ENCODE data around the gene ZNF3.

ZNF3 gene

DNA sequence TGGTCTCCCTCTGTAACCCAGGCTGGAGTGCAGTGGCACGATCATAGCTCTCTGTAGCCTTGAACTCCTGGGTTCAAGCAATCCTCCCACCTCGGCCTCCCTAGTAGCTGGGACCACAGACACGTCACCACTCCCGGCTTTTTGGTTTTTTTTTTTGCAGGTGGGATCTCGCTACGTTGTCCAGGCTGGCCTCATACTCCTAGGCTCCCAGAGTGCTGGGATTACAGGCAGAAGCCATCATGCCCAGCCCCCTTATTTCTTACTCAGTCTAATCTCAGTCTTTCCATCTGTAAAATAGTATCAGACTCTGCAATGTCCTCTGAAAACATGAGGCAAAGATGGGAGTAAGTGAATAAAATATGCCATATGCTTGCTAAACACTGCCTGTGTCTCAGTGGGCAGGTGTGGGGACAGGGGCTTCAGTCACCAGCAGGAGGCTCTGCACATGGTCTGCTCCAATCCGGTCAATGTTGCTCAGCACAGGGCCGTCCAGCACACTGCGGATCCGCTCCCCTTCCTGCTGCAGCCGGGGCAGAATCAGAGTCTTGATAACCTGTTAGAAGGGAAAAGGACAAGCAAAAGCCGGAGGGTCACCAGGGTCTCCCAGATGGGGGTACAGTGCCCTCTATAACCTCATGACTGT lies 28.1 kb upstream of the ZNF3 start:
- DNase-seq (ENCODE audit: low read depth in 2 of 3, low spot score in 2 of 3), result no peak

DNA sequence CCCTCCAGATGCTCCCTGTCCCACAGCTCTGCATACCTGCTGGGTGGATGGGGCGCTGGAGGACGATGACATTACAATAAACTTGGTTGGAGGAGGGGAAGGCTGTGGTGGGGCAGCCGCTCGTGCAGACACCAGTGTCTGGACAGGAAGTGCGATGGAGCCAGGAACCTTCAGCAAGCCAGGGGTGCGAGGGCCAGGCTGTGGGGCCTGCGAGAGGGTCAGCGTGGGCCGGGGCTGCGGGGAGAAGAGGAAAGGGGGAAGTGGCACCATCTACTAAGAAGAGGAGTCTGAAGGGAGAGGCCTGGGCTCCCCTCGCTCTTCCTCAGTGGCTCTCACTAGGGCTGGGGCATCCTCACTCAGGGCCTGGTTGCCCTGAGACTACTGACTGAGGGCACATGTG lies 26.4 kb upstream of the ZNF3 start:
- no peak for DNase-seq (ENCODE audit: low read depth in 2 of 3, low spot score in 2 of 3)

DNA sequence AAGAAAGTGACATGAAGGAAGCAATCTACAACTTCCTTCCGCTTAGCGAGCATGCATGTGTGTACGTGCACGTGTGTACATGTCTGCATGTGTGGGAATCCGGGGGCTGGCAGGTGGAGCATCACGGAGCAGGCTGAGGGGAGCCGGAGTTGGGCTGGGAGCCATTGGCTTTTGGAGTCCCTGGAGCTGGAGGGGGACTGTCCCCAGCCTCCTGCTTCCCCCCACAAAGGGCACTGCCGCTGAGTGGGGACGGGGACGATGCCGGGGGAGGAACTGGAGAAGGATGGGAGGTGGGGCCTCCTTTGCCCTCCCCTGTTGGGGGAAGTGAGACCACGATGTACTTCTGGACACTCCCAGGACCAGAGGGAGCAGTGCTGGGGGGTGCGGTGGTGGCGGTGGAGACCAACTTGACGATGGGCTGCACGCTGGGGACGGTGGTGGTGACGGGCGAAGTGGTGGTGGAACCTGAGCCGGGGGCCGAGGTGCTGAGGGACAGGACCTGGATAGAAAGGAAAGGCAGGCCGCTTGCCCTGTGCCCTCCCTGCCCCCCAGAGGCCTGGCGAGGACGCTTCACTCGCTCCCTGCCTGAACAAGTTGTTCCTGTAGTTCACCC lies 25.7 kb upstream of the ZNF3 start:
- DNase-seq (ENCODE audit: low read depth in 2 of 3, low spot score in 2 of 3), result no peak

DNA sequence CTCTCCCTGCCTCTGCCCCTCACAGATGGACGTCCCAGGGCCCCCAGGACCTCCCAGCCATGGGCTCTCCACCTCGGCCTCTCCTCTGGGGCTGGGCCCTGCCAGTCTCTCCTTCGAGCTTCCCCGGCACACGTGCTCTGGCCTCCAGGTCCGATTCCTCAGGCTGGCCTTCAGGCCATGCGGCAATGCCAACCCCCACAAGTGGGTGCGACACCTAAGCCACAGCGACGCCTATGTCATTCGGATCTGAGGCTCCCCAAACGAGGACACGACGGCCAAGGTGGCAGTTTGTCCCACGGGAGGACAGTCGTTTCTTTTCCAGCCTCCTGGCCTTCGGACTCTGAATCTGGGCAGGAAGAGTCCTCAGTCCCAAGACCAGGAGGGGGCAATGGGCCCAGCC lies 25.1 kb upstream of the ZNF3 start:
- no peak for DNase-seq (ENCODE audit: low read depth in 2 of 3, low spot score in 2 of 3)

DNA sequence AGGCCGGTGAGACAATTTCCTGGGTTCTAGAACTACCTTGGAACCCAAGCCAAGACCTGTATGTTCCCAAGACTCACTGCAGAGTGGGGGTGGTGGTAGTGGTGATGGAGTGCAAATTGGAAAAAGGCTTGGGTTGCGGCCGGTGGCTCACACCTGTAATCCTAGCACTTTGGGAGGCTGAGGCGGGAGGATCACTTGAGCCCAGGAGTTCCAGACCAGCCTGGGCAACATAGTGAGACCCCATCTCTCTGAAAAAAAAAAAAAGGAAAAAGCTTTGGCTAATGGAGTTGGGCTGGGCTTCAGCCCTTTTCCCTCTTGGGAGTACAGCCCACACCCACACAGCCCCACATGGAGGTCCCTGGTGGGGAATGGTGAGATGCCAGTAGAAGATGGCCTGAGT lies 24.0 kb upstream of the ZNF3 start:
- no peak for DNase-seq (ENCODE audit: low read depth in 2 of 3, low spot score in 2 of 3)

DNA sequence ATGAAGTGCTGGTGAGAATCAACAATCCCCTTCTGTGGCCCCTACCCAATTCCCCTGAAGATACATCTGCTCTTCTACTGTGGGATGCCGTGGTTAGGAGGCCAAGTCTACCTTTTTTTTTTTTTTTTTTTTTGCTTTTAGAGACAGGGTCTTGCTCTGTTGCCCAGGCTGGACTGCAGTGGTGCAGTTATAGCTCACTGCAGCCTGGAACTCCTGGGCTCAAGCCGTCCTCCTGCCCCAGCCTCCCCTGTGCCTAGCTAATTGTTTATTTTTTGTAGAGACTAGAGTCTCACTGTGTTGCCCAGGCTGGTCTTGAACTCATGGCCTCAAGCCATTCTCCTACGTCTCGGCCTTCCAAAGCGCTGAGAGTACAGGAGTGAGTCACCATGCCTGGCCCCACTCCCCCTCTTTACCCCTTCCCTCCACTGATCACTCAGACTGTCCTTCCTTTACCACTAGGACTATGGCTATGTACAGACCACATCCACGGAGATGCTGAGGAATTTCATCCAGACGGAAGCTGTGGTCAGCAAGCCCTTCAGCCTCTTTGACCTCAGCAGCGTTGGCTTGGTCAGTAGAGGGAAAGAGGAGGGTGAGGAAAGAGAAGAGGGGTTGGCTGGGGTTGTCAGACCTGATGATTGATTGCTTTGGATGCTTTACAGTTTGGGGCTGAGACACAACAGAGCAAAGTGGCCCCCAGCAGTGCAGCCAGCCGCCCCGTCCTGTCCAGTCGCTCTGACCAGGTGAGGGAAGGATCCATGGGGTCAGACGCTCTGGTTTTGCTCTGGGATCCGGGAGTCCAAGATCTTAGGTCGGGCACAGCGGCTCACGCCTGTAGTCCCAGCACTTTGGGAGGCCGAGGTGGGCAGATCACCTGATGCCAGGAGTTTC lies 21.7 kb upstream of the ZNF3 start:
- no peak for DNase-seq (ENCODE audit: low read depth in 2 of 3, low spot score in 2 of 3)

DNA sequence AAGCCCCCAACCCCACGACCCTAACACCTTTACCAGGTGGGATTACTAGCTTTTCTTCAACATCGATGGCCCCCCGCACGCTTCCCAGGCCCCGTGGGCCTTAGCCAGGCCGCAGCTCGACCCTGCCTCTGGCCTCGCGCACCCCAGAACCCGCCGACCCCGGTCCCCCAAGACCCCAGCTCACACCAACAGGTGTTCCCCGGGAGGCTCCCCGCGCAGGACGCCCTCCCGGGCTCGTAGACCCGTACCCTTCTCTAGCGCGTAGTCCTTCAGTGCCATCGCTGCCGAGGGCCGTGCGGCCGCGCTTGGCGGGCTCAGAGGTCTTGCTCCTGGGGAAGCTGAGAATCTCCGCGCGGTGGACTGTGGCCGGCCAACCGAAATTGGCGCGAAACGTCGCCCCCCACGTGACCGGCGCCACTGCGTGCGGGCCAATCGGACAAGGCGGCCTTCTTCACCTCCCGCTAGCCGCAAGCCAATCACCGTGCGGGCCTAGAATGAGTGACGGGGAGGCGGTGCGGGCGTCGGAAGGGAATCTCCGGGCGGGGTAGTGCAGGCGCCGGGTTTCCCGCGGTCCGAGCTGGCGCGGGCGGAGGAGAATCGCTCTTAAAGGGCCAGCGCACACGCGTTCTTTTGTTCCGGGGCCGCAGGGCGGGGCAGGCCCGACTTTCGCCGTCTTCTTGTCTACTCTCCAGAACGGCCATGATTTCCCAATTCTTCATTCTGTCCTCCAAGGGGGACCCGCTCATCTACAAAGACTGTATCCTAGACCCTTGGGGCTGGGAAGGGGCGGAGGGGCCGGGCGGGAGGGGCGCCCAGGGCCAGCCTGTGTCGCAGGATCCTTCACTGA lies 19.7 kb upstream of the ZNF3 start, which contains the start of the genes AP4M1 and MCM7:
Gene AP4M1, plus strand, starts transcription at position 628 of the 847 bp plus-strand sequence. Its CDS starts 72 bp downstream, at position 700.
Gene MCM7, minus strand, starts transcription at position 382 of the 847 bp plus-strand sequence. Its CDS starts 103 bp downstream, at position 279.
- peak; percentile 91 to 98 (median 95) for DNase-seq (ENCODE audit: low read depth in 2 of 3, low spot score in 2 of 3)

DNA sequence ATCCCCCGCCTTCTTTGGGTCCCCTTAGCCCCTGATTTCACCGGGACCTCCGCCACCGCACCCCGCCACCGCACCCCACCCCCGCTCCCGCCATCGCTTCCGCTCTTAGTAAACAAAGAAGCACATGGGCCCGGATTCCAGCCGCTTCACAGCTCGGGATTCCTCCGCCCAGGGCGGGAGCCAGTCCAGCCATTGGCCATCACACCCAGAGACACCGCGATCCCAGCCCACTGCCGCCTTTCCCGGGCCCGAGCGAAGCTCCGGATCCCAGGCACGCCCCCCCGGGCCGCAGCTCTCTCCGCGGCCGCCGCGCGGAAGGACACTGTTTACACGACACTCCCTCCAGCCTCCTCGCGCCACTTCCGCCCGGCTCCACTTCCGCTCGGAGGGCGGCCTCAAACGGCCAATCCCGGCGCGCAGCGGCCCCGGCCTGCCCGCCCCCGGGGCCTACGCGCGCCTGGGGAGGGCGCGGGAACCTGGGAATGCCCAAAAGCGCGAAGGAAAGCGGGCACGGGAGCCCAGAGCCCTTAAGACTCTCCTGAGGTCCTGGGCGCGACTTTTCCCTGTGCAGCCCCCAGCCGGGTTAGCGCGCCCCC lies 19.0 kb upstream of the ZNF3 start:
- peak; percentile 70 to 82 (median 71) for DNase-seq (ENCODE audit: low read depth in 2 of 3, low spot score in 2 of 3)

DNA sequence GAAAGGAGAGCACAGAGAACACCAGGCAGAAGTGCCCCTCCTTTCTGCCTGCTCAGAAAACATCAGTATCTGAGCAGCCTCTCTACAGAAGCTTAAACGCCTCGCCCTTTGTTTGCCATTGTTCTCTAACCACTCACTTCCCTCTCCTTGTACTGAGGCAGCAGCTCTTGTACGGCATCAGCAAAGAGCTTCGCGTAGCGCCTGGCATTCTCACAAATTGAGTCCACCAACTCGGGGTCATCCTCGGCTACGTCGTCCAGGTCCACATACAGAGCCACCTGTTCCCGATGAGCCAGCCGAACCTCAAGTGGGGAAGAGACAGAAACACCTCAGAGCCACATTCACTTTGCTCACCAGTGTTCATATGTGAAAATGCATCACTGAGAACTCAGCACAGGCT lies 17.9 kb upstream of the ZNF3 start:
- no peak for DNase-seq (ENCODE audit: low read depth in 2 of 3, low spot score in 2 of 3)

DNA sequence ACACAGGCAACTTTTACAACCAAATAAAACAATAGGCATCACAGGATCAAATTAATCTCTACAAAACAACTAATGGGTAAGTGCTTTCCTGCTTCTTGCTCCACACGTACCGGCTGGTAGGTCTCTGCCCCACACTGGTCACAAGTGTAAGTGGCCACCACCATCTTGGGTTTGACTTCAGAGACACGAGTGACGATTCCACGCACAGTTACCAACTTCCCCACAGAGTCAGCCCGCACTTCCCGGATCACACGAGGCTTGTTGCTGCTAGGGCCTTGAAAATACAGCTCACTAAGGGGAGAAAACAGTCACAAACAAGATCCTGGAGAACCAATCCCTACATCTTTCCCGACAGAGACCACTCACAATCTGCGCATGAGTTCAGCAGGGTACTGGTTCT lies 17.4 kb upstream of the ZNF3 start:
- DNase-seq (ENCODE audit: low read depth in 2 of 3, low spot score in 2 of 3), result no peak

DNA sequence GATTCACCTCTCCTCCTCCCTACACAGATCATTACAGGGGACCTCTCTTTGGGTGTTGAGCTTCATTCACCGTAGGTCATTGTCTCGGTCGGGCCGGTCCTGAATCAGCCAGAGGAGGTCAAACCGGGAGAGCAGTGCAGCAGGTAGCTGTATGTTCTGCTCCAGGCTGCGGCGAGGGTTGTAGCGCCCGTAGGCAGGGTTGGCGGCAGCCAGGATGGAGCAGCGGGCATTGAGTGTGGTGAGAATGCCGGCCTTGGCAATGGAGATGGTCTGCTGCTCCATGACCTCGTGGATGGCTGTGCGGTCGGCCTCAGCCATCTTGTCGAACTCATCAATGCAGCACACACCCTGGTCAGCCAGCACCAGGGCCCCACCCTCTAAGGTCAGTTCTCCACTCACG lies 14.2 kb upstream of the ZNF3 start:
- DNase-seq (ENCODE audit: low read depth in 2 of 3, low spot score in 2 of 3), result no peak

DNA sequence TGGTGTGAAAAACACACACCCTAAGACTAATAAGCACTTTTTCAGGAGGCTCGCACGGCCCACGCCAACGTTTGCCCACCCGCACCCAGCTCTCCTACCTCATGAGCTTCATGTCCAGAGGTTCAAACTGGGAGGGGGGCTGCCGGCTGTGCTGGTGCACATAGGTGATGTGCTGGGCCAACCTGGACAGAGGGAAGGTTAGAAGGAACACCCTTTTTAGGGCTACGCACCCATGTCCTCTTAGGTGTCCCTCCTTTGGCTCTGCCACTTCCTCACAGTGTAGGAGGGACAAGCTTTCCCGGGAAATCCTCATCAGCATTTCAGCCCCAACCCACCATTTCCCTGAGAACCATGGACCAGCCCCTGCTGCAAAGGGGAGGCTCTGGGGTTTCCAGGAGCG lies 13.8 kb upstream of the ZNF3 start:
- DNase-seq (ENCODE audit: low read depth in 2 of 3, low spot score in 2 of 3), result no peak

DNA sequence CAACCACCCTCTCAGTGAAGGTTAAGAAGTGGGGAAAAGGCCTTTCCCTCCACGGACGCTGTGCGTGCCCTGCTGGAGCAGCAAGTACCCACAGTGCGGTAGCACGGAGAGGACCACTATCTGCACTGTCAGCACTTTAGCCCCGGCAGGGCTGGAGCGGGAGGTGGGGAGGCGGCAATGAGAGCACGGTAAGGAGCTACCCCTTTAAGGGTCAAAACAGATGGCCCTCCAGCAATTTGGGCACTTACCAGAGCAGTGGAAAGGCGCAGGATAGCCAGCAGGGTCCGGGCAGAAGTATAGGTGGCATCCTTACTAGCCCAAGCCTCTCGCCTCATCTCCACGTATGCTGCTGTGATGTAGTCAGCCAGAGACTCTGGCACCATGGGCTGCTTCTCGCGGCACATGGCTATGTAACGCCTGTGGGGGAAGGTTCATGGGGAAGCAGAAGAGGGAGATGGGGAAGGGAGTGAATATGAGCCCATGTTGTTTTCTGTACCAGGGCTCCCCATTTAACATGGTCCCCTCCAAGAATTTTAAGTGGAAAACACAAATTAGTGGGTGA lies 12.5 kb upstream of the ZNF3 start:
- no peak for DNase-seq (ENCODE audit: low read depth in 2 of 3, low spot score in 2 of 3)

DNA sequence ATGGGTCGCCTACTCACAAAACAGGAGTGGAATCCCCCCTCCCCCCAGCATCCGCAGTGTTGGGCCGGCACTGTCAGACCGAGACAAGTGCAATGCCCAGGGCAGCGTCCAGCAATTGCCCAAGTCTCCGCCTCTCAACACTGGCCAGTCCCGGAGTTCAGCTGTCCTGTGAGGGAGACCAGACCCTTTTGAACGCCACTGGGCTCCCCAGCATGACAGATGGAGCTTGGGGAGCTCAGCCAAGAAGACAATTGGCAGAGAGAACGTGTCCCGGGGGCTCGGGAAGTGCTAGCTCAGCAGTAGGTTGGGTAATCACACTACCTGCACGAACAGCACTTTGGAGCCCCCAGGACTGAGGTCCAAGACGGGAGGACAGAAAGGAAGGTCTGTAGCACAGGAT lies 12.0 kb upstream of the ZNF3 start:
- no peak for DNase-seq (ENCODE audit: low read depth in 2 of 3, low spot score in 2 of 3)

DNA sequence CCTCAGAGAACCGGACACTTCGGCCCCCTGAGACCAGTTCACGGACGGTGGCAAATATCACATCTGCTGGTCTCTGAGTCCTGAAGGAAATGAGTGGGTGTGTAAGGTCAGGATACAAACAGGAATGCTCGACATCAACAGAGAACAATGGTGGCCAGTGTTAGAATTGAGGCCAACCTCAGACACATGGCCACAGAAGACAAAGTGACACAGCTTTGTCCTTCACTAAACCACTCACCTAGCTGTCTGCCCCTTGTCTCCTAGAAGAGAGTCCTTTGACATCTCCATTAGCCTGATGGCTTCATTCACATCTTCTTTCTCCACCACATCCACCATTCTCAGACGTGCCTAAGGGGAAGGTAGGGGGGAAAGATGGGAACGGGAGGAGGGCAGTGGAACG lies 11.5 kb upstream of the ZNF3 start:
- no peak for DNase-seq (ENCODE audit: low read depth in 2 of 3, low spot score in 2 of 3)

DNA sequence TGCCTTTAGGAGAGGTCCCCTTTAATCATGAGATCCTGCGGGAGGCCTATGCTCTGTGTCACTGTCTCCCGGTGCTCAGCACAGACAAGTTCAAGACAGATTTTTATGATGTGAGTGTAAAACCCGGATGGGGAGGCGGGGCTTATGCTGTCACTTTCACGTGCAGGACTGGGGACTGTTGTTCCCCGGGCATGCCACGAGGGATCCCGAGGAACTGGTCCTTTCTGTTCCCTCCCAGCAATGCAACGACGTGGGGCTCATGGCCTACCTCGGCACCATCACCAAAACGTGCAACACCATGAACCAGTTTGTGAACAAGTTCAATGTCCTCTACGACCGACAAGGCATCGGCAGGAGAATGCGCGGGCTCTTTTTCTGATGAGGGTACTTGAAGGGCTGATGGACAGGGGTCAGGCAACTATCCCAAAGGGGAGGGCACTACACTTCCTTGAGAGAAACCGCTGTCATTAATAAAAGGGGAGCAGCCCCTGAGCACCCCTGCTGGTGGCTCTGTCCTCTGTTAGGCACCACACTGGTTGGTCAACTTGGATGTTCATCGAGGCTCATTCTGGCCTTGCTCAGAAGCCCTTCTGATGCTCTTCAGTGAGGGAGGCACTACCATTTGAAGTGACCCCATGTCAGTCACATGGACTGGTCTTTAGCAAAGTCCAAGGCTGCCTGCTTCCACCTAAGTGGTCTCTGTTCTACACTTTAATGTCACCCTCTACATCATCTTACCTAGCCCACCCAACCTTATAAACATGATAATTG lies 10.1 kb upstream of the ZNF3 start:
- no peak for DNase-seq (ENCODE audit: low read depth in 2 of 3, low spot score in 2 of 3)

DNA sequence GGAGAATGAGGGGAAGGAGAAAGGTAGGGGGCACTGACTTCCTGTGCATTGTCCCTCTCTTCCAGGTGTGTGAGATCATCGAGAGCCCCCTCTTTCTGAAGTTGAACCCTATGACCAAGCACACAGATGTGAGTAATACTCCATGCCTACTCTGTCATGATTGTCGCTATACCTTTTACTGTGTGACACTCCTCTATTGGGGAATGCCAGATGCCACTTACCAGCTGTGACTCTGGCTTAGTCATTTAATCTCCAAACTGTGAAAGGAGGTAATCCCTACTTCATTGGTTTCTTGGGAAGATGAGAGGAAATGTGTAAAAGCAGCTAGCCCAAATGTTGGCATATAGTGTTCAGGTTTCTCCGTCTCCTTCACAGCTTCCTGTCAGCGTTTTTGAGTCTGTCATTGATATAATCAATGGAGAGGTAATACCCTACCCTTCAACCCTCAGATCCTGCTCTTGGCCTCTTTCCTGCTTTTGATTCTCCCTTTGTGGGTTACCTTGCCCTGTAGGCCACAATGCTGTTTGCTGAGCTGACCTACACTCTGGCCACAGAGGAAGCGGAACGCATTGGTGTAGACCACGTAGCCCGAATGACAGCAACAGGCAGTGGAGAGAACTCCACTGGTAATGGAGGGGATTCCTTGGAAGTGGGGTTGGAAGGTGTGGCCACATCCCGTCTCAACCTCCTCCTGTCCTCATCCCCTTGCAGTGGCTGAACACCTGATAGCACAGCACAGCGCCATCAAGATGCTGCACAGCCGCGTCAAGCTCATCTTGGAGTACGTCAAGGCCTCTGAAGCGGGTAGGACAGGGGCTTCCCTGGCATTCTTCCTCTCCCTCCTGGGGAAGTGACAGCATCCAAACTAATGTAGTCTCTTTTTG lies 9.2 kb upstream of the ZNF3 start:
- no peak for DNase-seq (ENCODE audit: low read depth in 2 of 3, low spot score in 2 of 3)

DNA sequence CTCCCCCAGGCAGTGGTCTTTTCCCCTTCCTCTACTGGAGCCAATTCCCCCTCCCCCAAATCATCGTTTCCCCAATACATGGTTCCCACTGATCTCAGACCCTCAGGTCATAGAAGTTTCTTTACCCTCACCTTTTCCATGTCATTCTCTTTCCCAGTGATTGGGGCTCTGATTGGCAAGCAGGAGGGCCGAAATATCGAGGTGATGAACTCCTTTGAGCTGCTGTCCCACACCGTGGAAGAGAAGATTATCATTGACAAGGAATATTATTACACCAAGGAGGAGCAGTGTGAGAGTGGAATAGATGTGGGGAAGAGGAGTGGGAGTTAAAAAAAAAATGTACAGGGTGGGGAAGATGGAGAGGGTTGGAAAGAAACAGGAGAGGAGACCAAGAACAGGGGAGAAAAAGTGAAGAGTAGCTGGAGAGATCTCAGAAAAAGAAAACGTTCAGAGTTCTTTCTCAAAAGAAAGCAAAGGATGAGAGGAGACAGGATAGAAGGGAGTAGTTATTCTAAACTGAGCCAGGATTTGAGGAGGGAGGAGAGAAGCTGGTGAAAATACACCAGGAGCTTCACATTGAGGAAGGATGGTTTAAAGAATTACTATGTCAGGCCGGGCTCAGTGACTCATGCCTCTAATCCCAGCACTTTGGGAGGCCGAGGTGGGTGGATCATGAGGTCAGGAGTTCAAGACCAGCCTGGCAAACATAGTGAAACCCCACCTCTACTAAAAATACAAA lies 8.1 kb upstream of the ZNF3 start:
- DNase-seq (ENCODE audit: low read depth in 2 of 3, low spot score in 2 of 3), result no peak

Data from activated CD8-positive, alpha-beta memory T cell treated with anti-CD3 and anti-CD28 coated beads for 48 hours (primary cell).